Measurements from ENCODE around the gene CDH23.

Gene CDH23

GRCh38 chr10:71493741-71494140, 97.0 kb downstream of the CDH23 start:
- no peak for TF ChIP-seq PPARA (CRISPR knock-in tag; IDR thresholded peaks at IDR 0.05; ENCODE audit: borderline replicate concordance)
- no peak for TF ChIP-seq ZNF565 (CRISPR knock-in tag; conservative IDR thresholded peaks at IDR 0.05; ENCODE audit: low read depth)
- TF ChIP-seq RARB (CRISPR knock-in tag; IDR thresholded peaks at IDR 0.05), result no peak
- TF ChIP-seq ARNTL (CRISPR knock-in tag; IDR thresholded peaks at IDR 0.05; ENCODE audit: borderline replicate concordance, low read depth), result no peak
- TF ChIP-seq TCF4 (CRISPR knock-in tag; IDR thresholded peaks at IDR 0.05; ENCODE audit: borderline replicate concordance), result no peak
- no peak for TF ChIP-seq POU6F1 (CRISPR knock-in tag; IDR thresholded peaks at IDR 0.05; ENCODE audit: borderline replicate concordance, low read depth)
- TF ChIP-seq PATZ1 (CRISPR knock-in tag; IDR thresholded peaks at IDR 0.05; ENCODE audit: borderline replicate concordance), result no peak
- no peak for TF ChIP-seq BACH2 (CRISPR knock-in tag; IDR thresholded peaks at IDR 0.05; ENCODE audit: borderline replicate concordance)
- TF ChIP-seq CSRNP3 (CRISPR knock-in tag; IDR thresholded peaks at IDR 0.05), result no peak
- TF ChIP-seq TSHZ2 (CRISPR knock-in tag; IDR thresholded peaks at IDR 0.05), result no peak
- no peak for TF ChIP-seq ZFP30 (CRISPR knock-in tag; IDR thresholded peaks at IDR 0.05)
- no peak for ATAC-seq

- TF ChIP-seq ZFP3 (CRISPR knock-in tag; IDR thresholded peaks at IDR 0.05) (no peak), ISL1 (CRISPR knock-in tag; IDR thresholded peaks at IDR 0.05) (no peak), ZC3H10 (CRISPR knock-in tag; IDR thresholded peaks at IDR 0.05) (no peak), TOX (CRISPR knock-in tag; IDR thresholded peaks at IDR 0.05; ENCODE audit: borderline replicate concordance) (no peak), PPARA (CRISPR knock-in tag; IDR thresholded peaks at IDR 0.05; ENCODE audit: borderline replicate concordance) (no peak), ZFP30 (CRISPR knock-in tag; IDR thresholded peaks at IDR 0.05) (no peak), PATZ1 (CRISPR knock-in tag; IDR thresholded peaks at IDR 0.05; ENCODE audit: borderline replicate concordance) (no peak), ZNF565 (CRISPR knock-in tag; conservative IDR thresholded peaks at IDR 0.05; ENCODE audit: low read depth) (no peak)
- ATAC-seq, result no peak
Measured at GRCh38 chr10:71494476-71494875, 97.8 kb downstream of the CDH23 start.

GRCh38 chr10:71494980-71495381, 98.3 kb downstream of the CDH23 start:
- no peak for ATAC-seq
- TF ChIP-seq ZFP30 (CRISPR knock-in tag; IDR thresholded peaks at IDR 0.05), result no peak
- TF ChIP-seq TSHZ2 (CRISPR knock-in tag; IDR thresholded peaks at IDR 0.05), result no peak
- TF ChIP-seq ESRRG (CRISPR knock-in tag; IDR thresholded peaks at IDR 0.05), result no peak
- TF ChIP-seq PATZ1 (CRISPR knock-in tag; IDR thresholded peaks at IDR 0.05; ENCODE audit: borderline replicate concordance), result no peak
- no peak for TF ChIP-seq CREB5 (CRISPR knock-in tag; IDR thresholded peaks at IDR 0.05; ENCODE audit: low read depth)
- no peak for TF ChIP-seq TCF4 (CRISPR knock-in tag; IDR thresholded peaks at IDR 0.05; ENCODE audit: borderline replicate concordance)
- no peak for TF ChIP-seq ZNF8 (CRISPR knock-in tag; IDR thresholded peaks at IDR 0.05)
- no peak for TF ChIP-seq ZNF565 (CRISPR knock-in tag; conservative IDR thresholded peaks at IDR 0.05; ENCODE audit: low read depth)
- TF ChIP-seq ISL1 (CRISPR knock-in tag; IDR thresholded peaks at IDR 0.05), result no peak
- no peak for TF ChIP-seq ZNF70 (CRISPR knock-in tag; IDR thresholded peaks at IDR 0.05)
- TF ChIP-seq SNAI2 (CRISPR knock-in tag; IDR thresholded peaks at IDR 0.05), result no peak
- TF ChIP-seq BACH2 (CRISPR knock-in tag; IDR thresholded peaks at IDR 0.05; ENCODE audit: borderline replicate concordance), result no peak
- TF ChIP-seq ZFP3 (CRISPR knock-in tag; IDR thresholded peaks at IDR 0.05), result no peak
- TF ChIP-seq ARNTL (CRISPR knock-in tag; IDR thresholded peaks at IDR 0.05; ENCODE audit: borderline replicate concordance, low read depth), result no peak
